Globus pallidus (tissue), 1 donor: ENCODE data around the gene GLYR1.
"Not testable (repeated sequence)": the region's sequence is repeated elsewhere in the genome, so short reads cannot be mapped to it uniquely, and the experiment has no call there.

Experiments used
- DNase-seq: peaks from one replicate; pipeline ENCODE4 v3.0.0-alpha.2; 2015; ENCODE audit warnings: low spot score

GLYR1 gene

GRCh38 chr16:4846901-4847773 lies at the start of gene GLYR1, which contains the start of gene UBN1:
TSS of gene GLYR1 (minus strand) at chr16:4847288. CDS start at chr16:4847265, 23 bp downstream.
TSS of gene UBN1 (plus strand) at chr16:4847481. CDS start at chr16:4852918, 5,437 bp downstream.
- DNase-seq = peak; percentile 95

- DNase-seq = not testable (repeated sequence)
Measured at GRCh38 chr16:4896761-4897160, 49.7 kb upstream of the GLYR1 start.

GRCh38 chr16:4895366-4895765 lies 48.3 kb upstream of the GLYR1 start:
- DNase-seq = no peak

GRCh38 chr16:4894276-4895150 lies 47.4 kb upstream of the GLYR1 start:
- DNase-seq = no peak

GRCh38 chr16:4893103-4893862 lies 46.2 kb upstream of the GLYR1 start:
- no peak for DNase-seq

GRCh38 chr16:4892361-4893102 lies 45.4 kb upstream of the GLYR1 start:
- no peak for DNase-seq

- DNase-seq = no peak
Measured at GRCh38 chr16:4891886-4892216, 44.8 kb upstream of the GLYR1 start.

- no peak for DNase-seq
Measured at GRCh38 chr16:4891097-4891885, 44.2 kb upstream of the GLYR1 start.

GRCh38 chr16:4890686-4891085 lies 43.6 kb upstream of the GLYR1 start:
- DNase-seq = no peak

- no peak for DNase-seq
Measured at GRCh38 chr16:4890026-4890425, 42.9 kb upstream of the GLYR1 start.

- DNase-seq = no peak
Measured at GRCh38 chr16:4888428-4889135, 41.5 kb upstream of the GLYR1 start.

- DNase-seq = no peak
Measured at GRCh38 chr16:4886151-4886550, 39.1 kb upstream of the GLYR1 start.

GRCh38 chr16:4884972-4885874 lies 38.1 kb upstream of the GLYR1 start:
- DNase-seq = no peak

GRCh38 chr16:4884209-4884608 lies 37.1 kb upstream of the GLYR1 start:
- DNase-seq = no peak

- no peak for DNase-seq
Measured at GRCh38 chr16:4883501-4883900, 36.4 kb upstream of the GLYR1 start.

GRCh38 chr16:4882633-4883285 lies 35.7 kb upstream of the GLYR1 start:
- no peak for DNase-seq

GRCh38 chr16:4882000-4882632 lies 35.0 kb upstream of the GLYR1 start:
- no peak for DNase-seq
